SU-DHL-6 (cell line): ENCODE results near the gene OR51D1.

Experiments
- H2AFZ ChIP-seq: fragments of 200-600 bp; sonication (generic); 2 replicates; pipeline ENCODE4 v1.6.1; 2014; ENCODE audit warnings: low read depth, mild to moderate bottlenecking, moderate library complexity, mixed read lengths, antibody characterized with exemption, low read length; ENCODE audit not compliant: severe bottlenecking
- H3F3A ChIP-seq: fragments of 200-600 bp; shearing (Covaris generic); 2 replicates; pipeline ENCODE4 v1.6.0; 2016; ENCODE audit warnings: antibody characterized with exemption, mild to moderate bottlenecking; ENCODE audit not compliant: insufficient read depth
- H3K27ac ChIP-seq: fragments of 200-600 bp; sonication (generic); 2 replicates; pipeline ENCODE4 v1.5.1; 2016; ENCODE audit warnings: low read depth, mild to moderate bottlenecking, low read length, moderate library complexity, mixed read lengths
- H3K27me3 ChIP-seq: fragments of 200-600 bp; sonication (generic), shearing (Covaris generic); 2 replicates; pipeline ENCODE4 v1.6.0; 2014; ENCODE audit warnings: mild to moderate bottlenecking, low read length
- H3K36me3 ChIP-seq: fragments of 200-600 bp; sonication (generic); 2 replicates; pipeline ENCODE4 v1.6.1; 2014; ENCODE audit warnings: mild to moderate bottlenecking, low read length, mixed read lengths
- H3K4me2 ChIP-seq: fragments of 300-600, 200-600 bp; shearing (Covaris generic), sonication (generic); 2 replicates; pipeline ENCODE4 v1.6.0; 2014; ENCODE audit warnings: low read length, low read depth, mild to moderate bottlenecking; ENCODE audit not compliant: poor library complexity, severe bottlenecking
- H3K4me3 ChIP-seq: fragments of 200-600 bp; sonication (generic); 2 replicates; pipeline ENCODE4 v1.5.1; 2014; ENCODE audit warnings: antibody characterized with exemption, low read length, mild to moderate bottlenecking, mixed read lengths; ENCODE audit not compliant: insufficient read depth, poor library complexity, severe bottlenecking
- H3K79me2 ChIP-seq: fragments of 200-600 bp; sonication (generic); 2 replicates; pipeline ENCODE4 v1.6.1; 2014; ENCODE audit warnings: mild to moderate bottlenecking, low read length, moderate library complexity; ENCODE audit not compliant: insufficient read depth
- H3K9ac ChIP-seq: fragments of 200-600 bp; sonication (generic); 2 replicates; pipeline ENCODE4 v1.7.0; 2014; ENCODE audit warnings: mild to moderate bottlenecking, low read length
- H3K9me2 ChIP-seq: fragments of 200-600 bp; sonication (generic); replicated peaks from 2 replicates; pipeline ENCODE4 v1.6.1; 2014; ENCODE audit warnings: low read length; ENCODE audit not compliant: insufficient read depth
- H3K9me3 ChIP-seq: fragments of 200-600 bp; sonication (generic); 2 replicates; pipeline ENCODE4 v1.6.1; 2014; ENCODE audit warnings: low read length, mixed read lengths; ENCODE audit not compliant: insufficient read depth
- H4K20me1 ChIP-seq: fragments of 200-600 bp; sonication (generic); 2 replicates; pipeline ENCODE4 v1.6.1; 2014; ENCODE audit warnings: low read depth, mild to moderate bottlenecking, antibody characterized with exemption, low read length, moderate library complexity, mixed read lengths
- EZH2phosphoT487 ChIP-seq: fragments of 200-600 bp; sonication (generic), shearing (Covaris generic); conservative IDR thresholded peaks from 2 replicates; pipeline ENCODE4 v1.6.1; 2018; ENCODE audit warnings: mild to moderate bottlenecking, antibody characterized with exemption, low read length, moderate library complexity, mixed read lengths
- TF ChIP-seq, protein P1 (sequence below): fragments of 200-600 bp; sonication (generic); IDR thresholded peaks from one replicate; pipeline ENCODE4 v1.5.1; 2017; ENCODE audit warnings: antibody characterized with exemption, mild to moderate bottlenecking, low read length, moderate library complexity; ENCODE audit not compliant: insufficient read depth, poor library complexity, severe bottlenecking

The OR51D1 gene

DNA sequence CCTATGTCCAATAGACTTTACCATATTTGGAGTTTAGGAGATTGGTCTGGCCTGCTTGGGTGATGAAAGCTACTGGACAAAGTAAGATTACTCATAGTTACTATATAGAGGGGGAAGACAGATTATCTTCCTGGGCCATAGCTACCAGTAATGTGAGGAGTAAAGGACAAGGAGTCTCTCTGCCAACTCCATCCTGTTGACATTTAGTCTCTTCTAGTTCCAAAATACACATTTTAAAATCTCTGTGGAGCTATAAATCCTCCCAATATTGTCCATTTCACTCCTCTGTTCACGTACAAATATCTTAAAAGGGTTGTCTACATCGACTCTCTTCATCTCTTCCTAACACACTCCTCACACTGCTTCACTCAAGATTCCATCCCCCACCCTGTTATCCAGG is 1.1 kb upstream of the OR51D1 start:
- no peak overlapping the region for H3K4me3 ChIP-seq
- no peak overlapping the region for H3K4me2 ChIP-seq
- no peak for TF ChIP-seq EZH2phosphoT487
- TF ChIP-seq, protein P1, sequence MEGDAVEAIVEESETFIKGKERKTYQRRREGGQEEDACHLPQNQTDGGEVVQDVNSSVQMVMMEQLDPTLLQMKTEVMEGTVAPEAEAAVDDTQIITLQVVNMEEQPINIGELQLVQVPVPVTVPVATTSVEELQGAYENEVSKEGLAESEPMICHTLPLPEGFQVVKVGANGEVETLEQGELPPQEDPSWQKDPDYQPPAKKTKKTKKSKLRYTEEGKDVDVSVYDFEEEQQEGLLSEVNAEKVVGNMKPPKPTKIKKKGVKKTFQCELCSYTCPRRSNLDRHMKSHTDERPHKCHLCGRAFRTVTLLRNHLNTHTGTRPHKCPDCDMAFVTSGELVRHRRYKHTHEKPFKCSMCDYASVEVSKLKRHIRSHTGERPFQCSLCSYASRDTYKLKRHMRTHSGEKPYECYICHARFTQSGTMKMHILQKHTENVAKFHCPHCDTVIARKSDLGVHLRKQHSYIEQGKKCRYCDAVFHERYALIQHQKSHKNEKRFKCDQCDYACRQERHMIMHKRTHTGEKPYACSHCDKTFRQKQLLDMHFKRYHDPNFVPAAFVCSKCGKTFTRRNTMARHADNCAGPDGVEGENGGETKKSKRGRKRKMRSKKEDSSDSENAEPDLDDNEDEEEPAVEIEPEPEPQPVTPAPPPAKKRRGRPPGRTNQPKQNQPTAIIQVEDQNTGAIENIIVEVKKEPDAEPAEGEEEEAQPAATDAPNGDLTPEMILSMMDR: no peak
- H3K27ac ChIP-seq: no peak overlapping the region
- H3K79me2 ChIP-seq: no peaks in the 10 kb centered on the region
- no peaks in the 10 kb centered on the region for H3K36me3 ChIP-seq
- no peaks in the 10 kb centered on the region for H3K27me3 ChIP-seq
- H4K20me1 ChIP-seq: no peaks in the 10 kb centered on the region
- H3K9me3 ChIP-seq: no peaks in the 10 kb centered on the region
- no peaks in the 10 kb centered on the region for H3K9me2 ChIP-seq
- no peaks in the 10 kb centered on the region for H3F3A ChIP-seq
- no peak overlapping the region for H2AFZ ChIP-seq
- no peak overlapping the region for H3K9ac ChIP-seq

DNA sequence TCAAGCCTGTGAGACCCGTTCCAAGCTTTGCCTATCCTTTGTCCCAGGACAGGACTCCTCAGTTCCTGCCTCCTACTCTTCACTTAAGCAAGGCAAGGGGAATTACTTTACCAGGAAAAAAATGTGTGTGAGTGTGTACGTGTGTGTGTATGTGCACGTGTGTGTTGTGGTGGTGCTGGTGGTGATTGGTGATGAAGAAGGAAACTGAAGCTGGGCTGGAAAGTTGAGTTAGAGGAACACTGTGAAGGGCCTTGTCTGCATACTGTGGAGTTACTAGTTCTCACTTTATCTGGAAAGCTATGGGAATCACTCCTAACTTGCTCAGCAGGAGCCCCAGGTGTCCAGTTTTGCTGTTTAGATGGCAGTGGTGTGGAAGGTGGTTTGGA is 378 bp downstream of the OR51D1 start:
- Histone ChIP-seq H3K9me2 (no peaks in the 10 kb centered on the region), H3K79me2 (no peaks in the 10 kb centered on the region), H3K27ac (no peak overlapping the region), H3K27me3 (no peaks in the 10 kb centered on the region), H3K4me3 (no peak overlapping the region), H3K36me3 (no peaks in the 10 kb centered on the region), H3K9me3 (no peaks in the 10 kb centered on the region), H3K9ac (no peak overlapping the region), H3F3A (no peaks in the 10 kb centered on the region), H2AFZ (no peak overlapping the region), H4K20me1 (no peaks in the 10 kb centered on the region), H3K4me2 (no peak overlapping the region)
- TF ChIP-seq, protein P1: no peak
- no peak for TF ChIP-seq EZH2phosphoT487

DNA sequence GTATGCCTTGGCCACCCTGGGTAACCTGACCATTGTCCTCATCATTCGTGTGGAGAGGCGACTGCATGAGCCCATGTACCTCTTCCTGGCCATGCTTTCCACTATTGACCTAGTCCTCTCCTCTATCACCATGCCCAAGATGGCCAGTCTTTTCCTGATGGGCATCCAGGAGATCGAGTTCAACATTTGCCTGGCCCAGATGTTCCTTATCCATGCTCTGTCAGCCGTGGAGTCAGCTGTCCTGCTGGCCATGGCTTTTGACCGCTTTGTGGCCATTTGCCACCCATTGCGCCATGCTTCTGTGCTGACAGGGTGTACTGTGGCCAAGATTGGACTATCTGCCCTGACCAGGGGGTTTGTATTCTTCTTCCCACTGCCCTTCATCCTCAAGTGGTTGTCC is 2.7 kb downstream of the OR51D1 start:
- H3K4me3 ChIP-seq: no peak overlapping the region

More for the DNA sequence above, 2.7 kb downstream of the OR51D1 start:
- H3K36me3 ChIP-seq: no peaks in the 10 kb centered on the region
- no peaks in the 10 kb centered on the region for H3K79me2 ChIP-seq
- H3K9me2 ChIP-seq: no peaks in the 10 kb centered on the region
- no peak for TF ChIP-seq EZH2phosphoT487
- TF ChIP-seq, protein P1: no peak
- no peak overlapping the region for H3K4me2 ChIP-seq
- no peaks in the 10 kb centered on the region for H3K27me3 ChIP-seq
- H2AFZ ChIP-seq: no peak overlapping the region
- no peaks in the 10 kb centered on the region for H3K9me3 ChIP-seq
- H3K27ac ChIP-seq: no peak overlapping the region
- no peaks in the 10 kb centered on the region for H4K20me1 ChIP-seq
- no peaks in the 10 kb centered on the region for H3F3A ChIP-seq
- no peak overlapping the region for H3K9ac ChIP-seq
